HTERT RPE-1 (cell line): ENCODE results near the gene ATF5.

ENCODE experiments used
- in situ Hi-C: fragments of 300-500 bp; cut with MboI; formaldehyde crosslinking; loops from 4 replicates; pipeline ENCODE4 v1.14.3; 2020; ENCODE audit warnings: low sequenced_read_pairs

Gene ATF5

GRCh38 chr19:49894879-49895565 is 34.0 kb upstream of the ATF5 start:
- in situ Hi-C loops: no loop called here

GRCh38 chr19:49895566-49896297 is 33.3 kb upstream of the ATF5 start:
- in situ Hi-C loops: no loop called here

GRCh38 chr19:49896863-49897621 is 32.0 kb upstream of the ATF5 start, which contains the start of gene IL4I1:
Gene IL4I1, minus strand, starts transcription at chr19:49896887. Its CDS starts 727 bp downstream, at chr19:49896160.
- in situ Hi-C loops: no loop called here

GRCh38 chr19:49904136-49904535 is 24.9 kb upstream of the ATF5 start:
- in situ Hi-C loops: no loop called here

GRCh38 chr19:49906879-49907564 is 22.0 kb upstream of the ATF5 start:
- in situ Hi-C loops: no loop called here

- in situ Hi-C loops: no loop called here
Observed at GRCh38 chr19:49907745-49908446, 21.1 kb upstream of the ATF5 start.

- in situ Hi-C loops: no loop called here
Observed at GRCh38 chr19:49908480-49909420, 20.3 kb upstream of the ATF5 start.

GRCh38 chr19:49910179-49910578 is 18.8 kb upstream of the ATF5 start:
- in situ Hi-C loops: no loop called here

- in situ Hi-C loops: no loop called here
Observed at GRCh38 chr19:49911381-49912145, 17.4 kb upstream of the ATF5 start.

- in situ Hi-C loops: no loop called here
Observed at GRCh38 chr19:49912965-49913685, 15.9 kb upstream of the ATF5 start.

- in situ Hi-C loops: no loop called here
Observed at GRCh38 chr19:49913720-49914119, 15.3 kb upstream of the ATF5 start.

GRCh38 chr19:49915271-49915670 is 13.7 kb upstream of the ATF5 start:
- in situ Hi-C loops: no loop called here

GRCh38 chr19:49916839-49917733 is 11.9 kb upstream of the ATF5 start:
- in situ Hi-C loops: no loop called here

- in situ Hi-C loops: no loop called here
Observed at GRCh38 chr19:49918089-49918488, 10.9 kb upstream of the ATF5 start.

- in situ Hi-C loops: no loop called here
Observed at GRCh38 chr19:49920624-49921363, 8.2 kb upstream of the ATF5 start.
